ENCODE data around the gene SEMA4D. TPM values are rescaled to one million over a fixed set of nuclear protein-coding genes. Genes with fewer than 3 reads are reported as not detected.

SEMA4D gene
- total and polyA plus RNA-seq, 2 experiments from 2014 or later, result 9.4 to 10.4 TPM

DNA sequence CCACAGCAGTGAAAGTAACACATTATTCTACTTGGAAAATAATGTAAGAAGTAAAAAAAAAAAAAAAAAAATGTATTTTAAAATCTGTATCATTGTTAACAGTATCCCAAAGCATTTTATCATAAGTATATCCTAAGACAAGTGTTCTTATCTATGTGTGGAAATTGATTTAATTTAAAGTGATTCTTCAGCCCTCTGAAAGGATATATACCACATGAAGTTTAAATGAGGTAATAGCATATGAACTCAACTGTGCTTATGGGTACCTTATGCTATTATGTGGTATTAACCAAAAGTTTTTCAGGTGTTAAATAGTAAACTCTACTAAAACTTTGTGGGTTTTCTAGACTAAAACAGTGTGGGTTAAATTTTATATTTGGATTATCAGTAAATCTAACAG, 182.4 kb downstream of the SEMA4D start:
- Histone ChIP-seq H2AFZ (no peak overlapping the region), H3K4me2 (no peak overlapping the region), H4K20me1 (ENCODE audit: insufficient read depth, poor library complexity, severe bottlenecking) (no peaks in the 10 kb centered on the region), H3K4me1 (ENCODE audit: insufficient read depth) (peaks cover 25% of the 10 kb centered on the region), H3K79me2 (peaks cover 74% of the 10 kb centered on the region), H3K9me2 (replicated peaks; ENCODE audit: insufficient read depth) (no peaks in the 10 kb centered on the region), H3K27me3 (no peaks in the 10 kb centered on the region), H3K9me3 (ENCODE audit: low read depth) (no peaks in the 10 kb centered on the region), H3K27ac (no peak overlapping the region), H3K36me3 (replicated peaks; ENCODE audit: insufficient read depth, low read depth) (no peaks in the 10 kb centered on the region), H3K4me3 (no peak overlapping the region)
- no peak for DNase-seq (ENCODE audit: low spot score)
- TF ChIP-seq EZH2phosphoT487 (IDR thresholded peaks at IDR 0.05; ENCODE audit: low read depth, severe bottlenecking, unreplicated experiment) (no peak), EZH2 (IDR thresholded peaks at IDR 0.05; ENCODE audit: borderline replicate concordance) (no peak)
- TF ChIP-seq, protein P1, sequence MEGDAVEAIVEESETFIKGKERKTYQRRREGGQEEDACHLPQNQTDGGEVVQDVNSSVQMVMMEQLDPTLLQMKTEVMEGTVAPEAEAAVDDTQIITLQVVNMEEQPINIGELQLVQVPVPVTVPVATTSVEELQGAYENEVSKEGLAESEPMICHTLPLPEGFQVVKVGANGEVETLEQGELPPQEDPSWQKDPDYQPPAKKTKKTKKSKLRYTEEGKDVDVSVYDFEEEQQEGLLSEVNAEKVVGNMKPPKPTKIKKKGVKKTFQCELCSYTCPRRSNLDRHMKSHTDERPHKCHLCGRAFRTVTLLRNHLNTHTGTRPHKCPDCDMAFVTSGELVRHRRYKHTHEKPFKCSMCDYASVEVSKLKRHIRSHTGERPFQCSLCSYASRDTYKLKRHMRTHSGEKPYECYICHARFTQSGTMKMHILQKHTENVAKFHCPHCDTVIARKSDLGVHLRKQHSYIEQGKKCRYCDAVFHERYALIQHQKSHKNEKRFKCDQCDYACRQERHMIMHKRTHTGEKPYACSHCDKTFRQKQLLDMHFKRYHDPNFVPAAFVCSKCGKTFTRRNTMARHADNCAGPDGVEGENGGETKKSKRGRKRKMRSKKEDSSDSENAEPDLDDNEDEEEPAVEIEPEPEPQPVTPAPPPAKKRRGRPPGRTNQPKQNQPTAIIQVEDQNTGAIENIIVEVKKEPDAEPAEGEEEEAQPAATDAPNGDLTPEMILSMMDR (IDR thresholded peaks at IDR 0.05; ENCODE audit: poor library complexity), result no peak

DNA sequence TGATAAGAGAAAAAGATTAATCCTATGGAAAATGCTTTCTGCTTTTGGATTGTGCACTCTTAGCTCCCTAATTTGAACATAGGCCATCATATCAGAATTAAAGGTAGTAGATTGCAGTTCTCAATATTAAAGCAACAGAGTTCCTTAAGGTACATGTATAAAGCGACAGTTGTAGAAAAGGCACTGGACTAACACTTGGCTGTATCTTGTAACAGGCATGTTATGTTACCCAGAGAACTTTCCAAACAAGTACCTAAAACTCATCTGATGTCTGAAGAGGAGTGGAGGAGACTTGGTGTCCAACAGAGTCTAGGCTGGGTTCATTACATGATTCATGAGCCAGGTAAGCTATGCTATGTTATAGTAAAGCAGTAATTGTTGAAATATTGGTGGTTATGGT, 183.0 kb downstream of the SEMA4D start:
- H3K4me1 ChIP-seq (ENCODE audit: insufficient read depth), result peaks cover 24% of the 10 kb centered on the region
- no peaks in the 10 kb centered on the region for H3K36me3 ChIP-seq (replicated peaks; ENCODE audit: insufficient read depth, low read depth)
- no peak overlapping the region for H2AFZ ChIP-seq
- WGBS (ENCODE audit: low lambda C conversion rate, missing lambda C conversion rate), result 100% methylated on average over 1 of the region's 1 CpG
- no peaks in the 10 kb centered on the region for H3K9me3 ChIP-seq (ENCODE audit: low read depth)
- DNase-seq (ENCODE audit: low spot score), result no peak
- H3K4me2 ChIP-seq, result peak overlapping the region; percentile 87
- TF ChIP-seq, protein P1 (IDR thresholded peaks at IDR 0.05; ENCODE audit: poor library complexity), result no peak
- no peak for TF ChIP-seq EZH2 (IDR thresholded peaks at IDR 0.05; ENCODE audit: borderline replicate concordance)
- TF ChIP-seq EZH2phosphoT487 (IDR thresholded peaks at IDR 0.05; ENCODE audit: low read depth, severe bottlenecking, unreplicated experiment), result no peak
- H3K79me2 ChIP-seq, result peaks cover 68% of the 10 kb centered on the region
- no peaks in the 10 kb centered on the region for H4K20me1 ChIP-seq (ENCODE audit: insufficient read depth, poor library complexity, severe bottlenecking)
- H3K27ac ChIP-seq, result peak overlapping the region; percentile 9
- no peak overlapping the region for H3K4me3 ChIP-seq
- no peaks in the 10 kb centered on the region for H3K9me2 ChIP-seq (replicated peaks; ENCODE audit: insufficient read depth)
- H3K27me3 ChIP-seq, result no peaks in the 10 kb centered on the region

DNA sequence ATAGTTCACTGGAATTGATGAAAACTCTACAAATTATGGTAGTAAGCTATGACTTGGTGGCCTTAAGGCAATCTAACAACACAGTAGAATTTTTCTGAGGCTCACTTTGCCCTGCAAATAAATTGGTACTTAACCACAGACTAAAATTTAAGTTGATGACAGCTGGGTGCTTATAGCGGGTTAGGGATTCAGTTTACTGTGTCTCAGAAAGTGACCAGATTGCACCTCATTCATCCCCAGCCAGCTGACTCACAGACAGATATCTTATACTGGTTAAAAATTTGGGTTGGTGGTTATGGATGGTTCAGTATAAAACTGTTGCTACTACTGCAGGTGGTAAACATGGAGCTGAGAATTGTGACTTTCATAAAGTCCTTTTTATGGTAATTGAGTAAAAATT, 184.1 kb downstream of the SEMA4D start:
- Histone ChIP-seq H3K27ac (no peak overlapping the region), H3K9me2 (replicated peaks; ENCODE audit: insufficient read depth) (no peaks in the 10 kb centered on the region), H3K36me3 (replicated peaks; ENCODE audit: insufficient read depth, low read depth) (no peaks in the 10 kb centered on the region), H3K4me3 (no peak overlapping the region), H3K9me3 (ENCODE audit: low read depth) (no peaks in the 10 kb centered on the region), H4K20me1 (ENCODE audit: insufficient read depth, poor library complexity, severe bottlenecking) (no peaks in the 10 kb centered on the region), H3K27me3 (no peaks in the 10 kb centered on the region), H3K79me2 (peaks cover 63% of the 10 kb centered on the region), H3K4me2 (peak overlapping the region; percentile 87), H2AFZ (no peak overlapping the region), H3K4me1 (ENCODE audit: insufficient read depth) (peaks cover 27% of the 10 kb centered on the region)
- whole genome bisulfite sequencing (ENCODE audit: low lambda C conversion rate, missing lambda C conversion rate), result 67% methylated on average over 1 of the region's 1 CpG
- no peak for TF ChIP-seq EZH2 (IDR thresholded peaks at IDR 0.05; ENCODE audit: borderline replicate concordance)
- TF ChIP-seq EZH2phosphoT487 (IDR thresholded peaks at IDR 0.05; ENCODE audit: low read depth, severe bottlenecking, unreplicated experiment), result no peak
- TF ChIP-seq, protein P1 (IDR thresholded peaks at IDR 0.05; ENCODE audit: poor library complexity), result no peak
- no peak for DNase-seq (ENCODE audit: low spot score)

DNA sequence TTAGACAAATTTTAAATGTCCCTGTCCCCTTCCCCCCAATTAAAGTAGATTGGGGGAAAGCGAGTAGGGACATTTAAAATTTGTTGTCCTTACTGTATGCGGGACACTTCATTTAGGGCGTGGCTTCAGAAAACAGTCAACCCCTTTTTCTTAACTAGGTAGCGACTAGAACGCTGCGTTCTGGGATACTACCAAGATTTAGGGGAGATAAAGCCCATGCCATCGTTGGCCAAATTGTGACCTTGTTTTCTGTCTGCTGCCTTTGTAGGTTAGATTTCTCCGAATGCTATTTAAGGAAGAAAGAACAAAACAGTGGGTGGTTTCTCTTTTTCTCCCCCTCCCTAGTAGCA, 185.7 kb downstream of the SEMA4D start:
- Histone ChIP-seq H3K4me2 (peak overlapping the region; percentile 87), H3K9me3 (ENCODE audit: low read depth) (no peaks in the 10 kb centered on the region), H3K27ac (peak overlapping the region; percentile 2), H3K4me3 (peak overlapping the region; percentile 26), H3K79me2 (peaks cover 59% of the 10 kb centered on the region), H3K27me3 (no peaks in the 10 kb centered on the region), H3K9me2 (replicated peaks; ENCODE audit: insufficient read depth) (no peaks in the 10 kb centered on the region), H3K4me1 (ENCODE audit: insufficient read depth) (peaks cover 20% of the 10 kb centered on the region), H3K36me3 (replicated peaks; ENCODE audit: insufficient read depth, low read depth) (no peaks in the 10 kb centered on the region), H4K20me1 (ENCODE audit: insufficient read depth, poor library complexity, severe bottlenecking) (no peaks in the 10 kb centered on the region), H2AFZ (peak overlapping the region; percentile 74)
- peak; percentile 28 for DNase-seq (ENCODE audit: low spot score)
- TF ChIP-seq, protein P1 (IDR thresholded peaks at IDR 0.05; ENCODE audit: poor library complexity), result no peak
- TF ChIP-seq EZH2 (IDR thresholded peaks at IDR 0.05; ENCODE audit: borderline replicate concordance), result no peak
- no peak for TF ChIP-seq EZH2phosphoT487 (IDR thresholded peaks at IDR 0.05; ENCODE audit: low read depth, severe bottlenecking, unreplicated experiment)
- WGBS (ENCODE audit: low lambda C conversion rate, missing lambda C conversion rate), result under 1% methylated on average over 8 of the region's 8 CpGs
